CD4-positive, alpha-beta T cell treated with Interleukin-10 for 1 hour (primary cell): Measurements from ENCODE around the gene EML3.
"Not testable (repeated sequence)": the region's sequence is repeated elsewhere in the genome, so short reads cannot be mapped to it uniquely, and the experiment has no call there.

Source experiments
- DNase-seq: peaks from one replicate; pipeline ENCODE4 v3.0.0-alpha.2; 2020

EML3 gene

GRCh38 chr11:62593434-62594044 is 19.0 kb downstream of the EML3 start:
- peak; percentile 85 for DNase-seq

- DNase-seq = no peak
Observed at GRCh38 chr11:62592989-62593421, 19.6 kb downstream of the EML3 start.

- no peak for DNase-seq
Observed at GRCh38 chr11:62592146-62592815, 20.3 kb downstream of the EML3 start.

- DNase-seq = peak; percentile 99
Observed at GRCh38 chr11:62591448-62592145, 21.0 kb downstream of the EML3 start, which contains the start of gene TUT1. Gene TUT1, minus strand, starts transcription at chr11:62591523. Its CDS starts 38 bp downstream, at chr11:62591485.

GRCh38 chr11:62588966-62589637 is 23.5 kb downstream of the EML3 start:
- peak; percentile 37 for DNase-seq

- not testable (repeated sequence) for DNase-seq
Observed at GRCh38 chr11:62585356-62585755, 27.2 kb downstream of the EML3 start.

GRCh38 chr11:62581735-62582134 is 30.8 kb downstream of the EML3 start:
- DNase-seq = not testable (repeated sequence)

GRCh38 chr11:62580959-62581715 is 31.4 kb downstream of the EML3 start:
- no peak for DNase-seq

GRCh38 chr11:62579252-62579651 is 33.3 kb downstream of the EML3 start:
- no peak for DNase-seq

GRCh38 chr11:62578541-62578940 is 34.0 kb downstream of the EML3 start:
- no peak for DNase-seq

- no peak for DNase-seq
Observed at GRCh38 chr11:62577046-62577714, 35.4 kb downstream of the EML3 start.

- no peak for DNase-seq
Observed at GRCh38 chr11:62575837-62576236, 36.7 kb downstream of the EML3 start.

GRCh38 chr11:62575156-62575555 is 37.4 kb downstream of the EML3 start:
- DNase-seq = no peak

- DNase-seq = no peak
Observed at GRCh38 chr11:62574363-62575071, 38.1 kb downstream of the EML3 start.

GRCh38 chr11:62573592-62574362 is 38.8 kb downstream of the EML3 start, which contains the start of gene EEF1G:
Gene EEF1G, minus strand, starts transcription at chr11:62573891. Its CDS starts 49 bp downstream, at chr11:62573842.
- peak; percentile 100 for DNase-seq

GRCh38 chr11:62573006-62573591 is 39.5 kb downstream of the EML3 start:
- peak; percentile 44 for DNase-seq

- DNase-seq = no peak
Observed at GRCh38 chr11:62572431-62572830, 40.1 kb downstream of the EML3 start.

- not testable (repeated sequence) for DNase-seq
Observed at GRCh38 chr11:62571493-62571892, 41.1 kb downstream of the EML3 start.

GRCh38 chr11:62570903-62571302 is 41.7 kb downstream of the EML3 start:
- not testable (repeated sequence) for DNase-seq

GRCh38 chr11:62569611-62570010 is 43.0 kb downstream of the EML3 start:
- DNase-seq = no peak
